Tibial nerve (tissue), 3 donors: Measurements from ENCODE around the gene GPR75.

Experiments
- POLR2A ChIP-seq, 2 donors: fragments of 450-650 bp; IDR thresholded peaks; one replicate each; pipeline ENCODE4 v1.6.1; 2017; ENCODE audit warnings: antibody characterized with exemption in 2 of 2, mild to moderate bottlenecking in 2 of 2, moderate library complexity in 2 of 2
- TF ChIP-seq, protein P1 (sequence below), 5 experiments: fragments of 200-600 bp in 3 of 5; fragments of 450-650 bp in 2 of 5; sonication (generic) in 3 of 5; IDR thresholded peaks; one replicate each; pipeline ENCODE4 v1.5.1; 2016 to 2019; ENCODE audit warnings: antibody characterized with exemption in 5 of 5, mild to moderate bottlenecking in 3 of 5, moderate library complexity in 2 of 5

DNA sequence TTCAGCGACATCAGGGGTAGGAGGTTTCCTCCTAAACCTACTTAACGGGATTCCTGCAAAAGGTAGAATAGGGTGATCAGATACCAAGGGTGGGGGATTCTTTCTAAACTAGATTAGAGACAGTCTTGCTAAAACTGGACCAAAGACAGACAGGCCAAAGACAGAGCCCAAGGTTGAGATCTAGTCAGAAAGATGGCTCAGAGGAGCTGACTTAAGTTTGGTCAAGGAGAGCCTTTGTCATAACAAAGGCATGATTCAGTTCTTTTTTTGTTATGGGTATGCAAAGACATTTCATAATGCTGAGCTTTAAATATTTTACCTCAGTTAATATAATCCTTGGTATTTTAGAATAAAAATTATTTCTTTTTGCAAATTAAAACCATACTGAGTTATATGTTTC, 17.8 kb upstream of the GPR75 start:
- TF ChIP-seq, protein P1, sequence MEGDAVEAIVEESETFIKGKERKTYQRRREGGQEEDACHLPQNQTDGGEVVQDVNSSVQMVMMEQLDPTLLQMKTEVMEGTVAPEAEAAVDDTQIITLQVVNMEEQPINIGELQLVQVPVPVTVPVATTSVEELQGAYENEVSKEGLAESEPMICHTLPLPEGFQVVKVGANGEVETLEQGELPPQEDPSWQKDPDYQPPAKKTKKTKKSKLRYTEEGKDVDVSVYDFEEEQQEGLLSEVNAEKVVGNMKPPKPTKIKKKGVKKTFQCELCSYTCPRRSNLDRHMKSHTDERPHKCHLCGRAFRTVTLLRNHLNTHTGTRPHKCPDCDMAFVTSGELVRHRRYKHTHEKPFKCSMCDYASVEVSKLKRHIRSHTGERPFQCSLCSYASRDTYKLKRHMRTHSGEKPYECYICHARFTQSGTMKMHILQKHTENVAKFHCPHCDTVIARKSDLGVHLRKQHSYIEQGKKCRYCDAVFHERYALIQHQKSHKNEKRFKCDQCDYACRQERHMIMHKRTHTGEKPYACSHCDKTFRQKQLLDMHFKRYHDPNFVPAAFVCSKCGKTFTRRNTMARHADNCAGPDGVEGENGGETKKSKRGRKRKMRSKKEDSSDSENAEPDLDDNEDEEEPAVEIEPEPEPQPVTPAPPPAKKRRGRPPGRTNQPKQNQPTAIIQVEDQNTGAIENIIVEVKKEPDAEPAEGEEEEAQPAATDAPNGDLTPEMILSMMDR (IDR thresholded peaks at IDR 0.05), result no peak
- TF ChIP-seq POLR2A (IDR thresholded peaks at IDR 0.05), result no peak
